Stimulated activated CD8-positive, alpha-beta memory T cell treated with anti-CD3 and anti-CD28 coated beads, Interleukin-15, amount 100 ng/mL, for 24 hours (primary cell): ENCODE results near the gene SH3BP2.

Source experiments
- DNase-seq: peaks from one replicate; pipeline ENCODE4 v3.0.0-alpha.2; 2020; ENCODE audit warnings: low read depth

SH3BP2 gene

DNA sequence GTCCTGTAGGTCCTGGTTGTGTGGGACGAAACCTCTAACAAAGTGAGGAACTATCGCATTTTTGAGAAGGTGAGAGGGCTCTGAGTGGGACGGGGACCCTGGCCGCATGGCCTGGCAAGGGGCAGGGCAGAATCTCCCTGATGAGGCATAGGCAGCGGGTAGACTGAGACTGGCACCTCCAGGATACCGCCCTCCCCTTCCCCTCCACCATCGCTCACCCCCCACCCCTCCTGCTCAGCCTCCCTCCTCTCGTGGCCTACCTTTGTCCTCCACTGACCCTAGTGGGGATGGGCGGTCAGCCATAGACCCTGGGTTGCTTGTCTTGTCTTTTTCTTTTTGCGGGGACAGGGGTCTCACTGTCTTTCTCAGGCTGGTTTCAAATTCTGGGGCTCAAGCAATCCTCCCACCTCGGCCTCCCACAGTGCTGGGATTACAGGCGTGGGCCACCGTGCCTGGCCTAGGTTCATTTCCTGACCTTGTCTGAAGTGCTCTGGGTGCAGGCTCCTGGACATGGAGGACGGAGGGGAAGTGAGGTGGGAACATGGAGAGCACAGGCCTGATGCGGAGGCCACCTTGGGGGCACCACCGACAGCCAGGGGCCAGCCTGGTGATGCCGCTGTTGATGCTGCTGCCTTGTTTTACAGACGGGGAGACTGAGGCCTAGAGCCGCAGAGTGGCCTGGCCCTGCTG, 40.2 kb downstream of the SH3BP2 start:
- no peak for DNase-seq

DNA sequence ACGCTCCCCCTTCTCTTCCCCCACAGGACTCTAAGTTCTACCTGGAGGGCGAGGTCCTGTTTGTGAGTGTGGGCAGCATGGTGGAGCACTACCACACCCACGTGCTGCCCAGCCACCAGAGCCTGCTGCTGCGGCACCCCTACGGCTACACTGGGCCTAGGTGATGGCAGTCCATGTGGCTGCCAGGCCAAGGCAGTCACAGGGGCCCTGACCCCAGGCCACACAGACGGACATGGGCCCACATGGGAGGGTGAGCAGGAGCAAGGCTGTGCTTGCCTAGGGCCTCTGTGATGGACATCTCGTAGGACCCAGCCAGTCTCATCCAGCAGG, 40.8 kb downstream of the SH3BP2 start:
- DNase-seq, result no peak

DNA sequence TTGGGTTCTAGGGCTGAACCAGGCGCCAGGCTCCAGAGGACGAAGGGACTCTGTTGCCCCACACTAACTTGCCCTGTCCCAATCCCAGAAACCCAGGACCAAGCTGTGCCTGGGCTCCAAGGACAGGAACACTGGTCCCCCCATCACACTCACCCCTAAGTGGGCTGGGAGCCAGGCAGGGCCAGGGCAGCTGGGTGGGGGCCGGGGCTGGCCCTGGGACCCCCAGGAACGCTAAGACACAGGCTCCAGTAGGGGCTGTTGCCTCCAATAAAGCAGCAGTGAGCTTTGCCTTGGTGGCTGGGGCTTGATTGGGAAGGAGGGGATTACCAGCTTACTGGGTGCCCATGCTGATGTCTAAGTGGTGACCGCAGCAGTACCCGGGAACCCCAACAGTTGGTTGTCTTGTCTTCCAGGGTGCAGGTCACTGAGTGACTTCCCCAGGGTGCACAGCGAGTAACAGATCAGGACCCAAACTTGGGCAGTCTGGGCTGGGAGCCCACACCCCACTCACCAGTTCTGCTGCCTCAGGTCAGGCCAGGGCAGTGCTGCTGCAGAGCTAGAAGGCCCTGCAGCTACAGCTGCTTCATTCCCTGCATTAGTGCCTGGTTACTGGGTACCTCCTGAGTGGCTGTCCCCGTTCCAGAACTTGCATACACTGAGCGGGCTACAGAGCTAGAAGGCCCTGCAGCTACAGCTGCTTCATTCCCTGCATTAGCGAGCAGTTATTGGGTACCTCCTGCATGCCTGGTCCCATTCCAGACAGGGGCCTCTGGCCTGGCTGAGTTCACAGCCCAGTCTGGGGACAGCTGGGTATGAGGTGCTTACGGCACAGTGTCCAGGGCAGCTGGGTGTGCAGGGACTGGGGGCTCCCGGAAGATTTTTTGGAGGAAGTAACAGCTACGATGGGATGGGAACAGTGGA, 41.4 kb downstream of the SH3BP2 start:
- DNase-seq, result no peak

DNA sequence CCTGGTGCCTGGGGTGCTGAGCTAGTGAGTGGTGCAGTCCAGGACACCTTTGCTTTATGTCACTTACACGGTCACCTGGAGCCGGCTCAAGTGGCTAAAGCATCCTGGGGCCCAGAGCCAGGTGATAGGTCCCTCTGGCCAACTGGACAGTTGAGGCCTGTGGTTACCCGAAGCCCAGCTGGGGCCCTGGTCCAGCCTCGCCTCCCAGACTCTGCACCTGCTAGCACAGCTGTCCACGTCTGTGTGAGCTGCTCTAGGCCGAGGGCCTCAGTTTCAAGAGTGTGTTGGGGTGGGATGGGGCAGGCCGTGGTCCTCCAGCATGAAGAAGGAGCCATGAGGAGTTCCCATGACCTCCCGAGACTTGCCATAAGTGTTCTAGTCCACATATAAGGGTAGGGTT, 43.1 kb downstream of the SH3BP2 start:
- DNase-seq, result no peak

DNA sequence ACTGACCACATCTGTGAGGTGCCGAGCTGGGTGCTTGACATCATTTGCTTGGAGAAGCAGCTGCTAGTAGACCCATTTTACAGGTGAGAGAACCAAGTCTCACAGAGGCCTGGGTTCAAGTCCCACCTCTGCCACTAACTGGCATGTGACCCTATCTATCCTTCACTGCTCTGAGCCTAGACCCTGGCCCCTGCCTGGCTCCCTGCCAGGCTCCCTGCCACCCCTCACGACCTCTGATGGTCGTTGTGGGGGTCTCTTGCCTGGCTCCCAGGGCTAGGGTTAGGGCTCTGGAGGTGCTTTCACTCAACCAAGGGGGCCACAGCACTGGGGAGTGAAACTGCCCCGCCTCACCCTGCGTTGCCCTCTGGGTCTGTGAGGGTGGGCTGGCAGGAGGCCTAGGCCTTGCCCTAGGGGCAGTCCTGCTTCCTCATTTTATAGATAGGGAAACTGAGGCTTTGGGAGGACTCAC, 43.5 kb downstream of the SH3BP2 start:
- DNase-seq, result no peak

DNA sequence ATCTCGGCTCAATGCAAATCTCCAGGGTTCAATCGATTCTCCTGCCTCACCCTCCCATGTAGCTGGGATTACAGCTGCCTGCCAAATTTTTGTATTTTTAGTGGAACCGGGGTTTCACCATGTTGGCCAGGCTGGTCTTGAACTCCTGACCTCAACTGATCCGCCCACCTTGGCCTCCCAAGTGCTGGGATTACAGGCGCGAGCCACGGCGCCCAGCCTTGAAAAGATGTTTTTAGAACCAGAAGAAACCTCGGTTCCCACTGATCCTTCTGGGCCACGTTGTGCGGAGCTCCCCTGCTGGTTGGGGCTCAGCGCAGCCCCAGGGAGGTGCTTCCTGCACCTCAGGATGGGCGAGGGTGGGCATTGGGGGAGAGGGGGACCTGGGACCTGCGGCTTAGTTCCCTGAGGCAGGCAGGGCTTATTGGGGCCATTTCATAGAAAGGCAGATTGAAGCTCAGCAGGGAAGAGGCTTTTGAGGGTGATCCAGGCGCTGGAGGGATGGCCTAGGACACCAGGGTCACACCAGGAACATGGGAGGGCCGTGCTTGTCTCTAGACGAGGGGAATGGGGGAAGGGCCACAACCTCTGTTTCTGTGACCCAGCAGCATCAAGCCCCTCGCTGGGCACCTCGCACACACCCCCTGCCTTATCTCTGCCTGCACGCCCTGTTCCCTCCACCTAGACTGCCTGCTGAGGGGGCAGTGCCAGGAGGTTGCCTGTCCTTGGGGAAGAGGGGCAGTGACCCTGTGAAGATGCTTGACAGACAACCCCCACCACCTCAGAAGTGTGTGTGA, 44.4 kb downstream of the SH3BP2 start:
- DNase-seq, result no peak

DNA sequence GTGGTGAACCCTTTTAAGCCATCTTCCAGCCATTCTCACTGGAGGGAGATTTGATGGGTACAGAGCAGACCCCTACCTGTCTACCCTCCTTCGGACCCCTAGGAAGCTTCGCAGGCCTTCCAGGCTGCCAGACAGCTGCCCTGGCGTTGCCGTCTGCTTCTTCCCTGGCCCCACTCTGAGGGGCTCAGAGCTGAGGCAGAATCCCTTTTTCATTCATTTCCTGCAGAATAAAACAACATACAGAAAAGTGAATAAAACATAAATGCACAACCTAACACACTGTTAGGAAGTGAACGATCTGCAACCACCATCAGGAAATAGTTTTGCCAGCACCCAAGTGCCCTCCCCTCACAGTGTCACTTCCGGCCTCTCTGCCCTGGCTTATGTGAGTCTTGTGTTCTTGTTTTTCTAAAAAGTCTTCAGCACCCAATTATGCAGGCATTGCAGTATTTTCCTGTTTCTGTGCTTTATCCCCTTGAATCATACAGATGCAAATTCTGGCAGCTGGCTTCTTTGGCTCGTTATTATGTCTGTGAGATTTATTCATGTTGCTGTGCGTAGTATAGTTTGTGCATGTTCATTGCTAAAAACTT, 45.1 kb downstream of the SH3BP2 start:
- DNase-seq, result no peak

DNA sequence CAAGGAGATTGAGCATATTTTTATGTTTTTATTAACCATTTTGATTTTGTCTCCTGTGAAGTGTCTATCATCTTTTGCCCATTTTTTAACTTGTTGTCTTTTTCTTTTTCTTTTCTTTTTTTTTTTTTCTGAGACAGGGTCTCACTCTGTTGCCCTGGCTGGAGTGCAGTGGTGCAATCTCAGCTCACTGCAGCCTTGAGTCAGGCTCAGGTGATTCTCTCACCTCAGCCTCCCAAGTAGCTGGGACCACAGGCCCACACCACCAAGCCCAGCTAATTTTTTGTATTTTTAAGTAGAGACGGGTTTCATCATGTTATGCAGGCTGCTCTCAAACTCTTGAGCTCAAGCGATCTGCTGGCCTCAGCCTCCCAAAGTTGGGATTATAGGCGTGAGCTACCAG, 46.2 kb downstream of the SH3BP2 start:
- no peak for DNase-seq

DNA sequence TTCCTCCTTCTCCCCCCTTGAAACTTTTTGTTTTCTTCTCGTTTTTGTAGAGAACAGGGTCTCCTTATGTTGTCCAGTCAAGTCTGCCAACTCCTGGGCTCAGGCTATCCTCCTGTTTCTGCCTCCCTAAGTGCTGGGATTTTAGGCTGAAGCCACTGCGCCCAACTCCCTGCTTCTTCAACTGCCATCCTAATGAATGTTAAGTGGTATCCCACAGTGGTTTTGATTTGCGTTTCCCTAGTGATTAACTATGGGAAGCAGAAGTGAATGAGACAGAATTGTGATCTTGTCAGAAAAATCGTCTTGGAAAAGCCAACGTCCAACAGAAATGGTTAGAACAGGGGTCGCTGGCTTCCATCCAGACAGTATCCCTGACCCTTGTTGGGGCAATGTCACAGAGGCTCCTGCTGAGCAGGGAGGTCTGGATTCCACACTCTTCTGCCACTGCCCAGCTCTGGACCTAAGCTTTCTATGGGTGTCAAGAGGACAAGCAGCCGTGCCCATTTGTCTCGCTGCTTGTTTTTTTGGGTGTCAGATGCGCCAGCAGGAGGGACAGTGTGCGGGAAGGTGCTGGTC, 49.9 kb downstream of the SH3BP2 start:
- DNase-seq, result no peak

DNA sequence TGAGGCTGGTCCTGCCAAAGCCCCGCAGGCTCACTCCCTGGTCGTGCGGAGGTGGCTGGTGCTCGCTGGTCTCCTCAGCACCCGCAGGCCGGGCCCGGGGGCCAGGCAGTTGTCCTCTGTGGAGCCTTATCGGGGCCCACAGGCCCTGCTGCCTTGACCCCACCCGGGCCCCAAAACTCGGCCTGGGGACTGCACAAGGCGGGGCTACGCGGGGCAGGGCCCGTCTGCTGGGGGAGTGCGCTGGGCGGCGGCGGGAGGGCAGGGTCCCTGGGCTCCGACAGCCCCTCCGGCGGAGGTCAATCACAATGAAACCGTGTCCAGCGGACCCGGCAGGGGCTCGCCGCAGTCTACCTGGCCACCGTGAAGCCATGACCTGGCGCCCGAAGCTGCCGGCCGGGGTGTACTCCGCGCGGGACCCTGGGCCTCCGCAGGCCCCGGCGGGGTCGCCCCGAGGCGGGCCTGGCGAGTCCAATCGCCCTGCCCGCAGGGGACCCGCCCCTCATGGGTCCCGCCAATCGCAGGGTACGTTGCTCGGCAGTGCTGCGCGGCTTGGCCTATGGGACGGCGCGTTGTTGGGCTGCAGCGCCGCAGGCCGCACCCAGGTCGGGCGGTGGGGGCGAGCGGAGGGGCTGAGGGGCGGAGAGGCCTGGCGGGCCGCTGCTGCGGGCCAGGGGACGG, 50.5 kb downstream of the SH3BP2 start, which contains the start of gene ADD1:
TSS of gene ADD1 (plus strand) at position 582 of the 678 bp plus-strand sequence. CDS start 32,072 bp downstream, outside the sequence.
- peak; percentile 98 for DNase-seq

DNA sequence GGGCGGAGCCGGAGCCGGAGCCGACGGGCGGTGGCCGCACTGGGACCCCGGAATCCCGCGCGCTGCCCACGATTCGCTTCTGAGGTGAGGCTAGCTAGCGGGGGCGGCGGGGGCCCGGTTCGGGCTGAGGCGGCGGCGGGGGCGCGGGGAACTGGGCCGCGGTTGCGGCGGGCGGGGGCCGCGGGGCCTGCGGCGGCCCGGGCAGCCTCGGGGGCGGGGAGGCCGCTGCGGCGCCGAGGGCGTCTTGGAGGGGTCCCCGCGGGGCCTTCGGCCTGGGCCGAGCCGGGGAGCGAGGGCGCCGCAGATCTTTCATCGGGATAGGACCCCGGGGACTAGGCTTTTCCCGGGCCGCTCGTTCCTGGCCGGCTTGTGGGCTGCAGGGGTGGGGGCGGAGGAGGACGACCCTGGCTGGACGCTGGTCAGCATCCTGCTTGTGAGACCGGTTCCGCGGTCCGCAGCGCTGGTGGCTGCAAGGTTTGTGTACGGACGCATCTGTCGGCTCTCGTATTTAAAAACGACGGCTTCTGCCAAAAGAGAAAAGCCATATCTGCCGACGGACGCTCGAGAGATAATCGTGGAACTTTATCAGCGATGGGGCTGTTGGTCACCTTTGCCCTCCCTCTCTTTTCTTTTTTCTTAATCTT, 51.2 kb downstream of the SH3BP2 start:
- no peak for DNase-seq

DNA sequence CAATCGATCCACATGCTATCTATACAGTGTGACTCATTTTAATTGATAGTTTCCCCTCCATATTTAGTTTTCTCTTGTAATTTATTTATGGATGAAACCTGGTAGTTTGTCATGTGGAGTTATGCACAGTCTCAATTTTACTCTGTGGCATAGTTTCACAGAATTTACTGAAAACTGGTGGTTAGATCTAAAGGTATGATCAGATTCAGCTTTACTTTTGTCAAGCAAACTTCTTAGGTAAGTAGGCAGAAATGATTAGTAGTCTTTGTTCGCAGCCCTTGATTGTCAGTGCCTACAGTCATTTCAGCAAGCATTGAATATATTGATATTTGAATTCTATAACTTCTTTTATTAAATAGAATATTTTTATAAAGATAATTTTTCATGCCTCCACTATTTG, 53.3 kb downstream of the SH3BP2 start:
- DNase-seq, result no peak

DNA sequence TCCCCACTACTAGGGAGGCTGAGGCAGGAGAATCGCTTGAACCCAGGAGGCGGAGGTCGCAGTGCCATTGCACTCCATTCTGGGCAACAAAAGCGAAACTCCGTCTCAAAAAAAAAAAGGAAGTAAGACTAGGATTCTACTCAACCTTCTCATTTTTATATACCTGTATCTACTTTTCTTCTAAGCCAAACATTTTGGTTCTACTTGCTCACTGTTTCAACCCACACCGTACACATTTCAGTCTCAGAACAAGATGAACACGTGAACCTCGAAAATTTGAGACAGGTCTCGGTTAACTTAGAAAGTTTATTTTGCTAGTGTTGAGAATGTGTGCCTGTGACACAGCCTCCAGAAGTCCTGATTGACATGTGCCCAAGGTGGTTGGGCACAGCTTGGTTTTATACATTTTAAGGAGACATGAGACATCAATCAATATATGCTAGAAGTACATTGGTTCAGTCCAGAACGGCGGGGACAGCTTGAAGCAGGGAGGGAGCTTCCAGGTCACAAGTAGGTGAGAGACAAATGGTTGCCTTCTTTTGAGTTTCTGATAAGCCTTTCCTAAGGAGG, 54.5 kb downstream of the SH3BP2 start:
- DNase-seq, result no peak

DNA sequence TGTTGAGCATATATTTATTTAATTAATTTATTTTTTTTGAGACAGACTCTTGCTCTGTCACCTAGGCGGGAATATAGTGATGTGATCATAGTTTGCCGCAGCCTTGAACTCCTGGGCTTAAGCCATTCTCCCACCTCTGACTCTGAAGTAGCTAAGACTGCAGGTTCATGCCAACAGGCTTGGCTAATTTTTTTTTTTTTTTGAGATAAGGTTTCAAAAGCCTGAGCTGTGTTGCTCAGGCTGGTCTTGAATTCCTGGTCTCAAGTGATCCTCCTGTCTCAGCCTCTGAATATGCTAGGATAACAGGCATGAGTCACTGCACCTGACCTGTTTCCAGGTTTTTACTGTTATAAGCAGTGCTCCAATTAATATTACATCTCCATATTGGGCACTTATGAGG, 55.6 kb downstream of the SH3BP2 start:
- DNase-seq, result no peak

DNA sequence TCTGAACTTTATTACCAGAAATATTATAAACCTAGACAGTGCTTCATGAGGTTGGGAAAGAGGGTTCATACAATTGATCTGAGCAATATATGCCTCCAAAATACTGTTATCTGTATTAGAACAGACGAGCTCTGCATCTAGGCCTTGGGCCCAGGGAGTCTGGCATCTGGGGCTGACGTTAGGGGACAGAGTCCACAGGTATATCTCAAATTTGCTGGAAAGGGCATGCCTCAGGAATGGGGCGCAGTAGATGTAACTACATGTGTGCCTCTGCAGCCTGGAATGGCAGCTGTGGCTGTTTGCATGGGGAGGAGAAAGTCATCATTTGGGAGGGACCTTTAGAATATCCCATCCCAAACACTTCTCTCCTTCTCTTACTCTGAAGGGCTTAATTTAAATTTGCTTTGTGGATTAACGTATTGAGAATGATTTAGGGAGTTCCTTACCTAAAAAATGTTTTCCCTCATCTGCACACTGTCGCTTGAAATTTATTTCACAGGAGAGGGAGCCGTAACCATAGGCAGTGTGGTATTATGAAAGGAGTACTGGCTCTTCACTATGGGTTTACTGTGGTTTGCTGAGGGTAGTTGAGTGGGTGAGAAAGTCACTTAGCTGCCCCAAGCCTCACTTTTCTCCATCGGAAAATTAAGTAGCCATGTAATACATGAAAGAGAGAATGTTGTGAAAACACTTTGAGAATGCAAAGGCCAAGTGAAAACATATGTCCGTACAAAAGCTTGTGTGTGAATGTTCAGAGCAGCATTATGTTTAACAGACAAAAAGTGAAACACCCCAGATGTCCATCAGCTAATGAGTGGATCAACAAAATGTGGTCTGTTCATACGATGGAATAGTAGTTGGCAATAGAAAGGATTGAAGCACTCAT, 56.6 kb downstream of the SH3BP2 start:
- DNase-seq, result no peak

DNA sequence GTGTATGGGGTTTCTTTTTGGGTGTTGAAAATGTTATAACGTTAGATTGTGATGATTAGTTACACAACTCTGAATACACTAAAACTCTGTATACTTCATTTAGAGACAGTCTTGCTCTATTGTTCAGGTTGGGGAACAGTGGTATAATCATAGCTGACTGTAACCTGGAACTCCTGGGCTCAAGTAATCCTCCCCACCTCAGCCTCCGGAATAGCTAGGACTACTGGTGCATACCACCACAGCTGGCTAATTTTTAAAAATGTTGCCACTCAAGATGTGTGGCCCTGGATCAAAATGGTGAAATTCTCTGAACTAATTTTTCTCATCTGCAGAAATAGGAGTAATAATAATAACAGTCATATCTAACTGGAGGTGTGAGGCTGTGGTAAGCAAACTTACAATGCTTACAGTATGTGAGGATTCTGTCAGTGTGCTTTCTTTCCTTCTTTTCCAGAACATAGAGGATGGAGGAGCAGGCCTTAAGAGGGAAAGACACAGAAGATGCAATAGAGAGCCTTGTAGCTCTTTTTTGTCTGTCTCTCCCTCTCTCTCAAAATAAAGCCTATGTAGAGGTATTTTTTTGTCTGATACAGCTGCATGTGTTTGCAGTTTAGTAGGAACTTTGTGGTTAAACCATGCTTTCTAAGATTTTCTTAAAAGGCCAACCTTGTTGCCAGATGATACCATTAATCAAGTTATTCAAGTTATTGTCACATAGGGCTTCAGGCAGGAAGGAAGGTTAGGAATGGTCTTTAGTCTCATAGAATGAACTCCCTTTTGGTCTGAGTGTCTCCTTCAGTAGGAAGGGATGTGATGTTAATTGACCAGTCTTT, 58.3 kb downstream of the SH3BP2 start:
- DNase-seq, result no peak

DNA sequence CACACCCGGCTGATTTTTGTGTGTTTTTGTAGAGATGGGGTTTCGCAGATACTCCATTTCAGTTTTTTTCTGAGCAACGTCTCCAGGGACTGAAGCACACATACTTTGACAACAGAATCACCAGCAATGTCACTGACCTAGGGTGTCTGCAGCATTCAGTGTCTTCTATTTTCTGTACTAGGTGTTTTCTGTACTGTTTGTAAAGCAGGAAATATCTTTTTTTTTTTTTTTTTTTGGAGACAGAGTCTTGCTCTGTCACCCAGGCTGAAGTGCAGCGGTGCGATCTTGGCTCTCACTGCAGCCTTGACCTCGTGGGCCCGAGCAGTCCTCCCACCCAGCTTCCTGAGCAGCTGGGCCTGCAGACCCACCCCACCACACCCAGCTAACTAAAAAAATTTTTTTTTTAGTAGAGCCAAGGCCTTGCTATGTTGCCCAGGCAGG, 59.6 kb downstream of the SH3BP2 start:
- DNase-seq, result no peak

DNA sequence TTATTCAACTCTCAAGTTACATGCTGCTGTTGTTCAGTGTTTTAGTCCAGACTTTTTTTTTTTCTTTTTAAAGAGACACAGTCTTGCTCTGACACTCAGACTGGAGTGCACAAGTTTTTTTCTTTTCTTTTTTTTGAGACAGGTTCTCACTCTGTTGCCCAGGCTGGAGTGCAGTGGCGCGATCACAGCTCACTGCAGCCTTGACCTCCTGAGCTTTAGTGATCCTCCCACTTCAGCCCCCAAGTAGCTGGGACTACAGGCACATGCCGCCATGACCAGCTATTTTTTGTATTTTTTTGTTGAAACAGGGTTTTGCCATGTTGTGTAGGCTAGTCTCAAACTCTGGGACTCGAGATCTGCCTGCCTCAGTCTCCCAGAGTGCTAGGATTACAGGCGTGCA, 62.7 kb downstream of the SH3BP2 start:
- no peak for DNase-seq
